SU-DHL-6 (cell line): Measurements from ENCODE around the gene EFNA5.

Experiments used
- EZH2phosphoT487 ChIP-seq: fragments of 200-600 bp; sonication (generic), shearing (Covaris generic); conservative IDR thresholded peaks from 2 replicates; pipeline ENCODE4 v1.6.1; 2018; ENCODE audit warnings: mild to moderate bottlenecking, antibody characterized with exemption, low read length, moderate library complexity, mixed read lengths
- TF ChIP-seq, protein P1 (sequence below): fragments of 200-600 bp; sonication (generic); IDR thresholded peaks from one replicate; pipeline ENCODE4 v1.5.1; 2017; ENCODE audit warnings: antibody characterized with exemption, mild to moderate bottlenecking, low read length, moderate library complexity; ENCODE audit not compliant: insufficient read depth, poor library complexity, severe bottlenecking

DNA sequence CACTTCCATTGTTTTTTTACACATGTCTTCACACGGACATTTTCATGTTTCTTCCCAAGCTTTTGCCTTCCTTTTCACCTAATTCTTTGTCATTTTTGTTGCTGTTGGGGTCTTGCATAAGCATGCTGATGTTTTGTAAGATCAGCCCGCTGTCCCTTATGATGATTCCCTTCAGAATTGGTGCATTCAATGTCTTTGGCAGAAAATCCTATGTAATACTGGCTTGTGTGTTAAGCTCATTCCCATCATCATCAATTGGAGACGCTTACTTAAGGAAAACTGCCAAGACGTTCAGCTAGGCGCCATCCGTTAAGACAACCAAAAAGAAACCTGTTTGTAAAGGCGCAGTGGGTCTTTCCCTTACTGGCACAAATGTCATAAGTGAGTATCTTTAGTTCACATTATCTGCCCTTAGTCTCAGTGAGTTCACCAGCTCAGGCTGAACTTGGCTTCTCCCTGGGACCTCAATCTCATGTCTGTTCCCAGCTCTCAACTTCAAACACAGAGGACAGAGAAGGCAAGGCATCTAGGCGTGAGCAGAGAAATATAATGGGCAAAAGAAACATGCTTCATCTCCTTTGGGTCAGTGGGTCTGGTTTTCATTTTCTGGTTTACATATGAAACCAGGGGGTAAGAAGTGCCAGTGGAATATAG is 97.9 kb downstream of the EFNA5 start:
- TF ChIP-seq, protein P1, sequence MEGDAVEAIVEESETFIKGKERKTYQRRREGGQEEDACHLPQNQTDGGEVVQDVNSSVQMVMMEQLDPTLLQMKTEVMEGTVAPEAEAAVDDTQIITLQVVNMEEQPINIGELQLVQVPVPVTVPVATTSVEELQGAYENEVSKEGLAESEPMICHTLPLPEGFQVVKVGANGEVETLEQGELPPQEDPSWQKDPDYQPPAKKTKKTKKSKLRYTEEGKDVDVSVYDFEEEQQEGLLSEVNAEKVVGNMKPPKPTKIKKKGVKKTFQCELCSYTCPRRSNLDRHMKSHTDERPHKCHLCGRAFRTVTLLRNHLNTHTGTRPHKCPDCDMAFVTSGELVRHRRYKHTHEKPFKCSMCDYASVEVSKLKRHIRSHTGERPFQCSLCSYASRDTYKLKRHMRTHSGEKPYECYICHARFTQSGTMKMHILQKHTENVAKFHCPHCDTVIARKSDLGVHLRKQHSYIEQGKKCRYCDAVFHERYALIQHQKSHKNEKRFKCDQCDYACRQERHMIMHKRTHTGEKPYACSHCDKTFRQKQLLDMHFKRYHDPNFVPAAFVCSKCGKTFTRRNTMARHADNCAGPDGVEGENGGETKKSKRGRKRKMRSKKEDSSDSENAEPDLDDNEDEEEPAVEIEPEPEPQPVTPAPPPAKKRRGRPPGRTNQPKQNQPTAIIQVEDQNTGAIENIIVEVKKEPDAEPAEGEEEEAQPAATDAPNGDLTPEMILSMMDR = no peak
- no peak for TF ChIP-seq EZH2phosphoT487
